A673 (cell line): ENCODE results near the gene RNF149. TPM values are rescaled to one million over a fixed set of nuclear protein-coding genes. Genes with fewer than 3 reads are reported as not detected.
A peak's percentile ranks its signal among the peaks of the same experiment; 100 is the strongest.

Experiments used
- Bru-seq: library from RNA; stranded (reverse); fragments of 400-500 nt; gene quantifications from one replicate; lab custom pipeline; 2021; lab: Mats Ljungman, UMichigan
- BruChase-seq, 2 experiments: library from RNA; stranded (reverse); fragments of 400-500 nt; gene quantifications; one replicate each; lab custom pipeline; 2021; lab: Mats Ljungman, UMichigan
- BruUV-seq: library from RNA; stranded (reverse); fragments of 400-500 nt; replicated peaks from 2 replicates; lab custom pipeline; 2021; lab: Mats Ljungman, UMichigan
- CTCF ChIA-PET: fragments of 300-600 bp; sonication (Branson Sonifier 250); formaldehyde crosslinking; loops from one replicate; lab custom pipeline; 2022; ENCODE audit warnings: antibody characterized with exemption; lab: Charles Lee
- POLR2A ChIA-PET: fragments of 300-600 bp; sonication (Branson Sonifier 250); formaldehyde crosslinking; loops from one replicate; lab custom pipeline; 2022; ENCODE audit warnings: antibody characterized with exemption; ENCODE audit not compliant: low non-redundant PET; lab: Charles Lee
- DNase-seq: peaks from one replicate; pipeline ENCODE4 v3.0.0-alpha.2; 2015; ENCODE audit warnings: low spot score
- H3K27ac ChIP-seq: fragments of 200-600 bp; sonication (generic); 2 replicates; pipeline ENCODE4 v1.5.1; 2016; ENCODE audit warnings: mixed run types, low read depth, mild to moderate bottlenecking, mixed read lengths, antibody characterized with exemption, low read length; ENCODE audit not compliant: poor library complexity, severe bottlenecking
- H3K27me3 ChIP-seq: fragments of 200-600 bp; sonication (generic); replicated peaks from 2 replicates; pipeline ENCODE4 v1.6.1; 2017; ENCODE audit warnings: mixed run types, low read depth, mild to moderate bottlenecking, mixed read lengths, antibody characterized with exemption, low read length; ENCODE audit not compliant: insufficient read depth, poor library complexity
- H3K36me3 ChIP-seq: fragments of 200-600 bp; sonication (generic); 2 replicates; pipeline ENCODE4 v1.6.1; 2016; ENCODE audit warnings: mixed run types, mild to moderate bottlenecking, mixed read lengths, antibody characterized with exemption, low read length; ENCODE audit not compliant: insufficient read depth, poor library complexity, severe bottlenecking
- H3K4me1 ChIP-seq: fragments of 200-600 bp; sonication (generic); 2 replicates; pipeline ENCODE4 v1.6.1; 2017; ENCODE audit warnings: mixed run types, mild to moderate bottlenecking, mixed read lengths, antibody characterized with exemption, low read length; ENCODE audit not compliant: insufficient read depth, poor library complexity, severe bottlenecking
- H3K4me3 ChIP-seq: fragments of 200-600 bp; sonication (generic); 2 replicates; pipeline ENCODE4 v1.5.1; 2016; ENCODE audit warnings: low read depth, mixed run types, mild to moderate bottlenecking, mixed read lengths, low read length; ENCODE audit not compliant: poor library complexity, severe bottlenecking
- H3K9me3 ChIP-seq: fragments of 200-600 bp; sonication (generic); 2 replicates; pipeline ENCODE4 v1.6.1; 2016; ENCODE audit warnings: mixed run types, low read depth, mild to moderate bottlenecking, mixed read lengths, antibody characterized with exemption, low read length; ENCODE audit not compliant: poor library complexity, severe bottlenecking
- CTCF ChIP-seq: fragments of 300-800, 200-600 bp; sonication (generic); conservative IDR thresholded peaks from 2 replicates; pipeline ENCODE4 v1.5.1; 2017; ENCODE audit warnings: low read depth, mild to moderate bottlenecking, antibody characterized with exemption, low read length, moderate library complexity, mixed read lengths
- EZH2 ChIP-seq: fragments of 200-600 bp; sonication (generic); IDR thresholded peaks from 2 replicates; pipeline ENCODE4 v1.6.1; 2017; ENCODE audit warnings: borderline replicate concordance, low read depth, mild to moderate bottlenecking, mixed read lengths, antibody characterized with exemption, low read length; ENCODE audit not compliant: poor library complexity, severe bottlenecking
- intact Hi-C: fragments of 100-400 bp; cut with micrococcal nuclease; formaldehyde crosslinking; loops from one replicate; pipeline ENCODE4 v1.10.0; 2022; ENCODE audit not compliant: unreplicated experiment
- long read RNA-seq: library from polyadenylated mRNA; stranded (forward); transcript quantifications from one replicate; pipeline ENCODE4 v2.0.0, GENCODE V29; 2022
- total RNA-seq: library from RNA; stranded (reverse); gene quantifications from 2 replicates; pipeline ENCODE4 v1.2.3, GENCODE V29; 2021

Gene RNF149
- total RNA-seq, result 26.8 and 27.1 TPM in 2 replicates
- percentile 84 among the genes with signal in this experiment for Bru-seq, nascent RNA
- percentile 89 among the genes with signal in this experiment for BruChase-seq, experiment 1, labeled RNA remaining after a 2-hour chase
- percentile 79 among the genes with signal in this experiment for BruChase-seq, experiment 2, labeled RNA remaining after a 6-hour chase
- long read RNA-seq, transcript RNF149-201 (7 exons, 2,458 nt), result major isoform, 48 of 56 reads
- long read RNA-seq, partial matches to known transcripts, result 0 of 56 reads
- long read RNA-seq, other reads (novel, unspliced or antisense), result 8 of 56 reads

- Histone ChIP-seq H3K27ac (peak within 1 kb of the TSS; percentile 89), H3K9me3 (no peaks in the 10 kb centered on the region), H3K4me3 (peak within 1 kb of the TSS; percentile 87), H3K27me3 (no peaks in the 10 kb centered on the region), H3K4me1 (peaks cover 17% of the 10 kb centered on the region), H3K36me3 (peaks cover 3% of the 10 kb centered on the region)
- POLR2A ChIA-PET, result no interaction called here
- TF ChIP-seq EZH2, result no peak
- no peak for TF ChIP-seq CTCF
- no TSS peak for BruUV-seq
- CTCF ChIA-PET, result interaction anchor here (0.6 to 1.0 kb wide), 2 partner anchors 34 to 691 kb away, joined by 4 to 6 read pairs; no protein-coding TSS in a partner anchor
- intact Hi-C loops, result no loop called here
- DNase-seq, result peak; percentile 88
Observed at GRCh38 chr2:101308432-101309210, at the start of gene RNF149. Gene RNF149 (minus strand): TSS chr2:101308701. CDS start chr2:101308588, 113 bp downstream.

- CTCF ChIA-PET, result interaction anchor here (0.6 kb wide), 1 partner anchor 15 kb away, joined by 3 read pairs; no protein-coding TSS in a partner anchor
- H3K4me1 ChIP-seq, result no peaks in the 10 kb centered on the region
- no peak overlapping the region for H3K4me3 ChIP-seq
- H3K36me3 ChIP-seq, result no peaks in the 10 kb centered on the region
- no peak for TF ChIP-seq EZH2
- TF ChIP-seq CTCF, result no peak
- no peaks in the 10 kb centered on the region for H3K9me3 ChIP-seq
- BruUV-seq, result no TSS peak
- POLR2A ChIA-PET, result no interaction called here
- H3K27ac ChIP-seq, result no peak overlapping the region
- no peak for DNase-seq
- intact Hi-C loops, result no loop called here
- H3K27me3 ChIP-seq, result peaks cover 9% of the 10 kb centered on the region
Observed at GRCh38 chr2:101357376-101357775, 48.9 kb upstream of the RNF149 start.

- Histone ChIP-seq H3K4me3 (no peak overlapping the region), H3K27ac (no peak overlapping the region), H3K27me3 (peaks cover 9% of the 10 kb centered on the region), H3K9me3 (no peaks in the 10 kb centered on the region), H3K36me3 (no peaks in the 10 kb centered on the region), H3K4me1 (no peaks in the 10 kb centered on the region)
- intact Hi-C loops, result no loop called here
- no peak for DNase-seq
- POLR2A ChIA-PET, result no interaction called here
- TF ChIP-seq CTCF, result no peak
- TF ChIP-seq EZH2, result no peak
- no TSS peak for BruUV-seq
- CTCF ChIA-PET, result no interaction called here
Observed at GRCh38 chr2:101356521-101356920, 48.0 kb upstream of the RNF149 start.
